Erythroblast (primary cell): ENCODE data around the gene RPL10.
"Not testable (repeated sequence)": the region's sequence is repeated elsewhere in the genome, so short reads cannot be mapped to it uniquely, and the experiment has no call there.

Experiments used
- DNase-seq, 2 experiments: peaks; one replicate each; lab custom pipeline; 2025; lab: John Stamatoyannopoulos, UW
- GATA1 ChIP-seq: IDR thresholded peaks from 2 replicates; pipeline ENCODE4 v1.6.1; 2011; ENCODE audit warnings: low read depth, mild to moderate bottlenecking, control low read depth, low read length, moderate library complexity
- POLR2A ChIP-seq: IDR thresholded peaks from 2 replicates; pipeline ENCODE4 v1.6.1; 2011; ENCODE audit warnings: mild to moderate bottlenecking, low read length

The RPL10 gene

GRCh38 chrX:154396973-154397887 lies 947 bp upstream of the RPL10 start:
- peak; percentile 74 to 76 for DNase-seq
- TF ChIP-seq POLR2A (no peak), GATA1 (no peak)

DNA sequence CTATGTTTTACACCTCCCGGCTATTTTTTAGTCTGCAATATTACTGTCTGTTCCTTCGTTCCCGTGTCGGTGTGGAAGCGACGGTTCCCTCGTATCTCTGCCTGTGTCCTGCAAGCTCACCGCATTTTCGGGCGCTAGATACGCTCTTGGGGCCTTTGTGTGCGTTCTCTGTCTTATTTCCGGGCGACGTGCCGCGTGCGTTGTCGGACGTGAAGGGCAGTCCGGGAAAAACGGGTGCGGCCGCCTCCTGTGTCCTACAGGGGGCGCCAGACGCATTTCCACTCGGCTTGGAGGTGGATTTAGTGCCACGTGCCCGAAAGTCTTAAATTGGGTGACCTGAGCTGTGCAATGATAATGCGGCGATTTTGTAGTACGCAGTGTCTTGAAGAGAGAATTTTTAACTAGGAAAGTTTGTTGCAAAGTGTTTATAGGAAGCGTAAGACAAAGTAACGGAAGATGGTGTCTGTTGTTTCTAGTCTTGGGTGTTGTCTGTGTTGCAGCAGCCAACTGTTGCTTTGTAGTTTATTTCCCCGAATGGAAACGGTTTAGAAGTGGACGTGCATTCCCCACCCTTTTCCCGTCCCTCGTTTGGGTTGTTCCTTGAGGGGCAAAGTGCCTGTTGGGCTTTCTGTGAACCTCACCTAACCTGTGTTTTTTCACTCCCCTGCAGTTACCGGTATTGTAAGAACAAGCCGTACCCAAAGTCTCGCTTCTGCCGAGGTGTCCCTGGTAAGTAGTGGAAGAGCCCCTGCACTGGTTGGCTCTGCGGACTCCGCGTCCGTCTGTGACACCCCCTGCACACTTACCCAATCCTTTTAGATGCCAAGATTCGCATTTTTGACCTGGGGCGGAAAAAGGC lies 720 bp downstream of the RPL10 start:
- DNase-seq = peak; percentile 90 to 93
- no peak for TF ChIP-seq POLR2A
- no peak for TF ChIP-seq GATA1

- TF ChIP-seq GATA1 (no peak), POLR2A (no peak)
- peak in 1 of 2 experiments; percentile 41 for DNase-seq
Observed at GRCh38 chrX:154399527-154400368, 1.6 kb downstream of the RPL10 start.

DNA sequence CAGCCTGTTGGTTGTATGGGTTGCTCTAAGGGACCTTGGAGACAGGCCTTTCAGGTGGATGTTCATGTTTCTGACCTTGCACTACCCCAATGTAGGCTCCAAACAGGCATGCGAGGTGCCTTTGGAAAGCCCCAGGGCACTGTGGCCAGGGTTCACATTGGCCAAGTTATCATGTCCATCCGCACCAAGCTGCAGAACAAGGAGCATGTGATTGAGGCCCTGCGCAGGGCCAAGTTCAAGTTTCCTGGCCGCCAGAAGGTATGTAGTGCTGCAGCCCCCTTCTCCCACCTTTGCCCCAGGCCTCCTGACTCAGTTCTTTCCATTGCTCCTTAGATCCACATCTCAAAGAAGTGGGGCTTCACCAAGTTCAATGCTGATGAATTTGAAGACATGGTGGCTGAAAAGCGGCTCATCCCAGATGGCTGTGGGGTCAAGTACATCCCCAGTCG lies 2.2 kb downstream of the RPL10 start:
- not testable (repeated sequence) for DNase-seq

DNA sequence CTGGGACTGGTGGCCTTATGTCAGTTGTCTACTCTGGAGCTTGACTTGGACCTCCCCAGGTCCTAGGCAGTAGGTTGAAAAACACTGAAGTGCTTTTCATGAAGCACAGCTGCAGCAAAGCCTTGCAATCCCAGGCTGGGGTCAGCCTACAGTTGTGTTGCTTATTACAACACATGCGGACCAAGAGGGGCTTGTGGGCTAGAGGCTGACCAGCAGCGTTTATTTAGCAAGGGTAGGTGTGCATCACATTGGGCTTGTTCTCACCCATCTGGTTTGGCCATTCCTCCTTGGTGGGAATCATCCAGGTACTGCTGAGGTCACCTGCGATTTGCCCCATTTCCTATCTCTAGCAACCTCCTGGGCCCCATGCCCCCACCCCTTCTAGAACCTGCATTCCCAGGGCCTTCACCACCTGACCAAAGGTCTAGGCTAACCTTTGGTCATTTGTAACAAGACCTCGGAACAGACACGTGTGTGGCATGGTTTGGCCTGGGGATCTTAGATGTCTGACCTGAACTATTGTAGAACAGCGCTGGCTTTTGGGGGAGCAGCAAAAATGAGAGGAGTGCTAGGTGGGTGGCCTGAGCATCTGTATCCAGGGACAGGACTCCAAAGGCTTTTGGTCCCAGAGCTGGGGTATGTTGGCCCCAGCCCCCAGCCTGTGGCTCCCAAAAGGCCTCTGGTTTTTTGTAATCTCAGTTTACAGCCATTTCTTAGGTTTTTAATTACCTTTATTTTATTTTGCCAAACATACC lies 3.0 kb downstream of the RPL10 start:
- TF ChIP-seq GATA1 = no peak
- TF ChIP-seq POLR2A = peak; percentile 74
- DNase-seq = peak in 1 of 2 experiments; percentile 54

DNA sequence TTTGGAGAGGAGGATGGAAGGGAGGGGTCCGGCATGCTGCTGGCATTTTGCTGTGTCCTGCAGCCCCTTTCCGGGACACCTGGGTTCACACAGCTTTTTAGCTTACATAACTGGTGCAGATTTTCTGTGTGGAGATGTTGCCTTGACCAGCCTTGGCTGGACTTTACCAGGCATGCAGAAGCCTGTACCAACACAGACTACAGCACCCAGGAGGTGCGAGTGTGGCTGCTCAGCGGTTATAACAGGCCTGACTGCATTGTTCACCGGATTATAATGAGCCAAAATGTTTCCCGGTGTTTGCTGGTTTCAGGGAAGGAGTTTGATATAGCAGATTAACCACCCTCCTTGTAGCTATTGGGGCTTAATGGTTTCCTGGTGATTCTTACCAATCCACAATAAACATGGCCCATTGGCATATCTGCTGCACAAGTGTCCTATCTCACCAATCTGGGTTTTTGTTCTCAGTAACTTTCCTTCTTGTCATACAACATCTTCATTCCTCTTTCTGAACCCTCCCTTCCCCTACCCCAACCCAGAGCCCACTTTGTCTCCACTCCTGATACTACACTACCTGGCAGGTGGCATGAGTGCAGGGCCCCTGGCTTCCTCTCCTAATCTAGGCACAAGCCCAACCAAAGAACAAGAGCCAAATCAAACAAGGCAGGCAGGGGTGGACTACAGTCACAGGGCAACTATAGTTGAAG lies 3.9 kb downstream of the RPL10 start:
- DNase-seq = no peak
- TF ChIP-seq GATA1 = no peak
- no peak for TF ChIP-seq POLR2A

DNA sequence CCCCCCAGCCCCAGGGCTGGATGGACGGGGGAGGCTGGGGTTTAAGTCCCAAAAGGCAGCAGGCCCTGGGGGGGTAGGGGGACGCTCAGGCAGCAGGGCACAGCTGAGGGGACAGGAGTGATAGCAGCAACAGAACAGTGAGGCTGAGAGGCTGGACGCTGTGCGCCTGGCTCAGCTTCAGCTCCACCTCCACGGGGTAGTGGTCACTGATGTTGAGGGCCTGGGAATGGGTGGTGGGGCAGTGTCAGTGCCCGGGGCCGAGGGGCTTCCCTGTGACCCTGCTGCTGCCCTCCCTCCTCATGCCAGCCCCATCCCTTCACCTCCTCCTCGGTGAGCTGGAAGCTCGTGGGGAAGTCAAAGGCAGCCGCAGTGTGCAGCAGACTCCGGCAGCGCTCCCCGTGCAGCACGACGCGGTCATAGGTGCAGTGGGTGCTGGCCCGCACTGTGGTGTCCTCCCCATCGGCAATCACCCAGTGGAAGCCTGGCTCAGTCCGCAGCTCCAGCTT lies 4.5 kb downstream of the RPL10 start:
- no peak for TF ChIP-seq POLR2A
- TF ChIP-seq GATA1 = no peak
- DNase-seq = no peak

- DNase-seq = no peak
- TF ChIP-seq POLR2A (no peak), GATA1 (no peak)
Observed at GRCh38 chrX:154403192-154403591, 5.0 kb downstream of the RPL10 start.

DNA sequence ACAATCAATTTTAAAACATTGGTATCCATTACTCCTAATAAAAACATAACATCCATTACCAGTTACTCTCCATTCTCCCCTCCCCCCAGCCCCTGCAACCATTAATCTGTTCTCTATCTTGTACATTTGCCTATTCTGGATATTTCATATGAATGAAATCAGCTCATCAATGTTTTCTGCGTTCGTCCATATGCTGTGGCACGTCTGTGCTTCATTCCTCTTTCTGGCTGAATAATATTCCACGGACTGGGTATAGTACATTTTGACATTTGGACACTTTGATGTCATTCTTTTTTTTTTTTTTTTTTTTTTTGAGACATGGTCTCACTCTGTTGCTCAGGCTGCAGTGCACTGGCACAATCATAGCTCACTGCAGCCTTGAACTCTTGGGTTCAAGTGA lies 5.7 kb downstream of the RPL10 start:
- DNase-seq = no peak
- no peak for TF ChIP-seq GATA1
- no peak for TF ChIP-seq POLR2A

- no peak for TF ChIP-seq GATA1
- DNase-seq = no peak
Observed at GRCh38 chrX:154404625-154405192, 6.5 kb downstream of the RPL10 start.

DNA sequence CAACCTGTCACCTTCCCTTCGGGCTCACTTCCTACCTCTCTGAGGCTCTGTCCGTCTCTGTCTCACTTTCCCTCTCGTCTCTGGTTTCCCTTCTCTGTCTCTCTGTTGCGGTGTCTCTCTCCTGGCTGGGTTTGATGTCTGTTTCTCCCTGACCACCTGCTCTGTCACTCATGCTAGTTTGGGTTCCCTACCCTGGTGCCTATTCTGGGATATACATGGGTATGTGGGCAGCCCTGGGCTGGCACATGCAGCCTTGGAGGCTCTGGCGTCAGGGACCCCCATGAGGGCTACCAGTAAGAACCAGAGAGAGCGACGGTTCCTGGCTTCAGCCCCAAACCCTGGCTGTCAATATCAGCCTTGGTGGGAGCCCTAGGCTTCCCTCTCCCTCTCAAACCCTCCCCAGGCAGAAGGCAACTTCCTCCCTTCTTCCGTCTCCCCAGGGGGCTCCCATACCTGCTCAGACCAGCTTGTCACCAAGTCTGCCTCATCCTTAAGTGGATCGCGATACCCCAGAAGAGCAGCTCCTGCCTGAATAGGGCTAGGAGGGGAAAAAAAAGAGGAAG lies 10.6 kb downstream of the RPL10 start:
- TF ChIP-seq POLR2A (peak; percentile 31), GATA1 (no peak)
- DNase-seq = no peak
